Mesothelial cell of epicardium (in vitro differentiated cells): ENCODE measurements around the gene COL4A1. TPM values are rescaled to one million over a fixed set of nuclear protein-coding genes. Genes with fewer than 3 reads are reported as not detected.
A peak's percentile ranks its signal among the peaks of the same experiment; 100 is the strongest.

ENCODE experiments used
- DNase-seq, 2 experiments: peaks; one replicate each; pipeline ENCODE4 v3.0.0; 2021; ENCODE audit warnings: low spot score in 2 of 2; ENCODE audit not compliant: unreplicated experiment in 2 of 2
- H3K27ac Mint-ChIP-seq: 2 replicates; pipeline ENCODE4 v1.8.0; 2021; ENCODE audit warnings: mixed read lengths
- H3K27me3 Mint-ChIP-seq: 2 replicates; pipeline ENCODE4 v1.8.0; 2021; ENCODE audit warnings: low read depth, mixed read lengths
- H3K36me3 Mint-ChIP-seq: 2 replicates; pipeline ENCODE4 v1.8.0; 2021; ENCODE audit warnings: mixed read lengths
- H3K4me1 Mint-ChIP-seq: 2 replicates; pipeline ENCODE4 v1.8.0; 2021; ENCODE audit warnings: mixed read lengths
- H3K4me3 Mint-ChIP-seq: 2 replicates; pipeline ENCODE4 v1.8.0; 2021; ENCODE audit warnings: mild to moderate bottlenecking, moderate library complexity, mixed read lengths
- H3K9me3 Mint-ChIP-seq: 2 replicates; pipeline ENCODE4 v1.8.0; 2021; ENCODE audit warnings: mixed read lengths
- total RNA-seq: library from RNA; stranded (reverse); gene quantifications from 3 replicates; pipeline ENCODE4 v1.2.1, GENCODE V29; 2021
- TF ChIP-seq, protein P1 (sequence below): fragments of 200-600 bp; sonication (generic); IDR thresholded peaks from one replicate; pipeline ENCODE4 v1.5.0; 2021; ENCODE audit warnings: antibody characterized with exemption; ENCODE audit not compliant: unreplicated experiment

Gene COL4A1
- total RNA-seq, 1 donor from 2014 or later: 362 TPM

DNA sequence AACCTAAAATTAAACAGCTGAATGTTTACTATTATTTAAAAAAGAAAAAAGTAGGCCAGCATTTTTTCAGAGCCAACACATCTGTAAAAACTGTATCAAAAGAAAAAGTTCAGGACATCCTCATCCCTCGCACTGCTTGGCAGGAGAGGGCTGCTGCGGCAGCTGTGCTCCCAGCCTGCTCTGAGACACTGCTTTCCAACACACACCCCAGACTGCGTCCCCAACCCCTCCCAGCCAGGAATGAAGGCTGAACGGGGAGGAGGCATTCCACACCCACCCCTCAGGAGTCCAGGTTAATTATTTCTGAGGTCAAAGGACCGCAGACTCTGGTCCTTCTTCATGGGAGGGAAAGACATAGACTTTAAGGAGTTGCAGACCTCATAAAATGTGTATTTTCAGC lies 43.1 kb downstream of the COL4A1 start:
- DNase-seq: no peak
- Mint-ChIP-seq H3K27me3 (no peaks in the 10 kb centered on the region), H3K4me1 (peaks cover 39% of the 10 kb centered on the region), H3K4me3 (no peak overlapping the region), H3K36me3 (no peaks in the 10 kb centered on the region), H3K9me3 (no peaks in the 10 kb centered on the region), H3K27ac (peak overlapping the region; percentile 43)
- TF ChIP-seq, protein P1, sequence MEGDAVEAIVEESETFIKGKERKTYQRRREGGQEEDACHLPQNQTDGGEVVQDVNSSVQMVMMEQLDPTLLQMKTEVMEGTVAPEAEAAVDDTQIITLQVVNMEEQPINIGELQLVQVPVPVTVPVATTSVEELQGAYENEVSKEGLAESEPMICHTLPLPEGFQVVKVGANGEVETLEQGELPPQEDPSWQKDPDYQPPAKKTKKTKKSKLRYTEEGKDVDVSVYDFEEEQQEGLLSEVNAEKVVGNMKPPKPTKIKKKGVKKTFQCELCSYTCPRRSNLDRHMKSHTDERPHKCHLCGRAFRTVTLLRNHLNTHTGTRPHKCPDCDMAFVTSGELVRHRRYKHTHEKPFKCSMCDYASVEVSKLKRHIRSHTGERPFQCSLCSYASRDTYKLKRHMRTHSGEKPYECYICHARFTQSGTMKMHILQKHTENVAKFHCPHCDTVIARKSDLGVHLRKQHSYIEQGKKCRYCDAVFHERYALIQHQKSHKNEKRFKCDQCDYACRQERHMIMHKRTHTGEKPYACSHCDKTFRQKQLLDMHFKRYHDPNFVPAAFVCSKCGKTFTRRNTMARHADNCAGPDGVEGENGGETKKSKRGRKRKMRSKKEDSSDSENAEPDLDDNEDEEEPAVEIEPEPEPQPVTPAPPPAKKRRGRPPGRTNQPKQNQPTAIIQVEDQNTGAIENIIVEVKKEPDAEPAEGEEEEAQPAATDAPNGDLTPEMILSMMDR: no peak

DNA sequence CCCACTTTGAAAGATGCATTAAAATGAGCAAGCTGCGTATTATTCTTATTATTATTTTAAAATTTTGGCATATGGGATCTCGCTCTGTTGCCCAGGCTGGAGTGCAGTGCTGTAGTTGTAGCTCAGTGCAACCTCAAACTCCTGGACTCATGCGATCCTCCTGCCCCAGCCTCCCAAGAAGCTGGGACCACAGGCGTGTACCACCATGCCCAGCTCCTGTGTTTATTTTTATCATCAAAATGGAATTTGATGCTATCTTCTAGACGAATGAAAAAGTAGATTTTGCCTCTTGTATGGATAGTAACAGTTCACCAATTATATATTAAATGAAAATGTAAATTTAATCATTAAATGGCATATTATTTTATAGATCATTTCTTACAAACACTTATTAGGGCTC lies 43.6 kb downstream of the COL4A1 start:
- no peaks in the 10 kb centered on the region for H3K36me3 Mint-ChIP-seq
- no peak overlapping the region for H3K4me3 Mint-ChIP-seq
- no peaks in the 10 kb centered on the region for H3K9me3 Mint-ChIP-seq
- H3K4me1 Mint-ChIP-seq: peaks cover 39% of the 10 kb centered on the region
- no peak overlapping the region for H3K27ac Mint-ChIP-seq
- DNase-seq: no peak
- TF ChIP-seq, protein P1: no peak
- H3K27me3 Mint-ChIP-seq: no peaks in the 10 kb centered on the region

DNA sequence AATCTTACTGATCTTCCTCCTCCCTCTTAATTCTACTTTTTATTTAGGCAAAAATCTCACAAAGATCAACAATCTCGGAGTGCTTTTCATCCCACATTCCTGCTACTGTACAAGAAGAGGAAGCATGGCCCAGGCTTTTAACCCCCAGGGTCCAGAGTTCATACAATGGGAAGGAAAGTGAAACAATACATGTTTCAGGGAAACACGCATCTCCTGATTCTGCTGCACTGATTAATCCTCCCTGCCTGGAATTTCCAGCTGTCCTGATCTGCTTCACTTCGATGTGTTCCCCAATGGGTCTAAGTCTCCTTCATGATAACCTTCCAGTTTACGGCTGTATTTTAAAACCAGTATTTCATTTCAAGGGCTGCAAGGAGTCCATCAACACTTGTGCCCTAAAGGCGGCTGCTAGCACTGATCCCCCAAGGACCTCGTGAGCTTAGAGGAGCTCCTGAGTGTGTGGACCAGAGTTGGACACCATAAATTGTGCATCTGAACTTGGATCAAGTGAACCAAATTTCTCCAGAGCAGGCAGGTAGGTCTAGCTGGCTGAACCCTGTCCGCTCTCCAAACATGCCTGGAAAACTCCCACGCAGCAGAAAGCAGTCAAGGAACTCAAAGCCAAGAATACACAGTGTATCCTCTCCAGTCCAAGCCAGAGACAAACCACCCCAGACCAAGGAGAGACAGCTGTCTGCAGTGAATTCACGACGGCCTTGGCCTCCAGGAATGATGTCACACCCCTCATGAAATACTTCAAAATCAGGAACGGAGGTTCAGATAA lies 44.3 kb downstream of the COL4A1 start:
- no peak overlapping the region for H3K4me3 Mint-ChIP-seq
- H3K9me3 Mint-ChIP-seq: no peaks in the 10 kb centered on the region
- peak overlapping the region; percentile 87 for H3K27ac Mint-ChIP-seq
- TF ChIP-seq, protein P1: no peak
- DNase-seq: no peak
- H3K36me3 Mint-ChIP-seq: no peaks in the 10 kb centered on the region
- no peaks in the 10 kb centered on the region for H3K27me3 Mint-ChIP-seq
- peaks cover 39% of the 10 kb centered on the region for H3K4me1 Mint-ChIP-seq

GRCh38 chr13:110262082-110262436 lies 44.9 kb downstream of the COL4A1 start:
- H3K27me3 Mint-ChIP-seq: no peaks in the 10 kb centered on the region
- no peaks in the 10 kb centered on the region for H3K9me3 Mint-ChIP-seq
- no peak overlapping the region for H3K4me3 Mint-ChIP-seq
- H3K27ac Mint-ChIP-seq: peak overlapping the region; percentile 87
- DNase-seq: no peak
- TF ChIP-seq, protein P1: no peak
- H3K4me1 Mint-ChIP-seq: peaks cover 39% of the 10 kb centered on the region
- no peaks in the 10 kb centered on the region for H3K36me3 Mint-ChIP-seq

- TF ChIP-seq, protein P1: no peak
- Mint-ChIP-seq H3K27me3 (no peaks in the 10 kb centered on the region), H3K36me3 (no peaks in the 10 kb centered on the region), H3K4me3 (no peak overlapping the region), H3K4me1 (peaks cover 37% of the 10 kb centered on the region), H3K9me3 (no peaks in the 10 kb centered on the region), H3K27ac (peak overlapping the region; percentile 58)
- no peak for DNase-seq
These were observed 45.5 kb downstream of the COL4A1 start for GRCh38 chr13:110261166-110262081.
